GM23338 (cell line): ENCODE measurements around the gene MYD88. TPM values are rescaled to one million over a fixed set of nuclear protein-coding genes. Genes with fewer than 3 reads are reported as not detected.

Experiments
- ATAC-seq: fragments of 200-7000 bp; cut with Tn5 transposase; 3 replicates; pipeline ENCODE4 v1.9.1; 2020
- DNase-seq: peaks from one replicate; pipeline ENCODE4 v3.0.0-alpha.2; 2015; ENCODE audit warnings: low spot score
- H2AFZ ChIP-seq: fragments of 200-600 bp; sonication (generic); 2 replicates; pipeline ENCODE4 v1.8.0; 2016; ENCODE audit warnings: antibody characterized with exemption, mild to moderate bottlenecking, moderate library complexity
- H3F3A ChIP-seq: fragments of 200-600 bp; sonication (generic); replicated peaks from 2 replicates; pipeline ENCODE4 v1.8.0; 2017; ENCODE audit warnings: antibody characterized with exemption, mixed run types, low read depth
- H3K27ac ChIP-seq: fragments of 200-600 bp; sonication (generic); 2 replicates; pipeline ENCODE4 v1.6.1; 2016; ENCODE audit warnings: low read depth
- H3K27me3 ChIP-seq: fragments of 200-600 bp; sonication (generic); 2 replicates; pipeline ENCODE4 v1.8.0; 2016; ENCODE audit warnings: mild to moderate bottlenecking, mixed run types, moderate library complexity; ENCODE audit not compliant: insufficient read depth
- H3K36me3 ChIP-seq: fragments of 200-600 bp; sonication (generic); 2 replicates; pipeline ENCODE4 v1.8.0; 2016; ENCODE audit warnings: mild to moderate bottlenecking; ENCODE audit not compliant: insufficient read depth
- H3K4me1 ChIP-seq: fragments of 200-600 bp; sonication (generic); 2 replicates; pipeline ENCODE4 v1.8.0; 2016; ENCODE audit warnings: mild to moderate bottlenecking, moderate library complexity; ENCODE audit not compliant: insufficient read depth
- H3K4me2 ChIP-seq: fragments of 200-600 bp; sonication (generic); 2 replicates; pipeline ENCODE4 v1.7.1; 2017; ENCODE audit warnings: mixed run types
- H3K4me3 ChIP-seq: fragments of 200-600 bp; sonication (generic); 2 replicates; pipeline ENCODE4 v1.6.1; 2016; ENCODE audit warnings: mixed run types
- H3K79me2 ChIP-seq: fragments of 200-600 bp; sonication (generic); replicated peaks from 2 replicates; pipeline ENCODE4 v1.8.0; 2017; ENCODE audit warnings: mild to moderate bottlenecking; ENCODE audit not compliant: insufficient read depth
- H3K9me2 ChIP-seq: fragments of 200-600 bp; sonication (generic); 2 replicates; pipeline ENCODE4 v1.8.0; 2017; ENCODE audit not compliant: insufficient read depth
- H4K20me1 ChIP-seq: fragments of 200-600 bp; sonication (generic); replicated peaks from 2 replicates; pipeline ENCODE4 v1.8.0; 2017; ENCODE audit warnings: mild to moderate bottlenecking; ENCODE audit not compliant: insufficient read depth
- H3K27ac Mint-ChIP-seq: 2 replicates; pipeline ENCODE4 v1.8.0; 2020; ENCODE audit warnings: inconsistent platforms, mild to moderate bottlenecking, moderate library complexity, mixed read lengths
- H3K27me3 Mint-ChIP-seq: 3 replicates; pipeline ENCODE4 v1.8.0; 2022; ENCODE audit warnings: low read depth, mild to moderate bottlenecking, moderate library complexity, mixed read lengths, inconsistent platforms; ENCODE audit not compliant: insufficient read depth, poor library complexity
- H3K36me3 Mint-ChIP-seq: 3 replicates; pipeline ENCODE4 v1.8.0; 2021; ENCODE audit warnings: low read depth, mild to moderate bottlenecking, inconsistent platforms, moderate library complexity, mixed read lengths
- H3K4me1 Mint-ChIP-seq: 3 replicates; pipeline ENCODE4 v1.8.0; 2020; ENCODE audit warnings: mild to moderate bottlenecking, inconsistent platforms, mixed read lengths
- H3K4me3 Mint-ChIP-seq: 3 replicates; pipeline ENCODE4 v1.8.0; 2021; ENCODE audit warnings: moderate library complexity, mild to moderate bottlenecking, inconsistent platforms, mixed read lengths
- H3K9me3 Mint-ChIP-seq: 3 replicates; pipeline ENCODE4 v1.8.0; 2020; ENCODE audit warnings: moderate library complexity, mild to moderate bottlenecking, inconsistent platforms, mixed read lengths
- CREB1 ChIP-seq: fragments of 250-450 bp; sonication (Bioruptor Pico); IDR thresholded peaks from 2 replicates; pipeline ENCODE4 v1.5.0; 2020; ENCODE audit warnings: low read depth, mild to moderate bottlenecking, moderate library complexity
- CTCF ChIP-seq, 2 experiments: fragments of 200-600 bp in 1 of 2; sonication (generic) in 1 of 2; conservative IDR thresholded peaks; 2 replicates each; pipeline versions ENCODE4 v1.5.1 to v1.6.1; 2016 to 2017; ENCODE audit warnings: antibody characterized with exemption in 2 of 2, low read depth in 2 of 2, mild to moderate bottlenecking in 2 of 2, moderate library complexity in 1 of 2
- ETS1 ChIP-seq: IDR thresholded peaks from 2 replicates; pipeline ENCODE4 v1.6.1; 2016; ENCODE audit warnings: antibody characterized with exemption
- EZH2 ChIP-seq: fragments of 200-600 bp; sonication (generic); IDR thresholded peaks from one replicate; pipeline ENCODE4 v1.8.0; 2017; ENCODE audit warnings: antibody characterized with exemption, mild to moderate bottlenecking, low read depth; ENCODE audit not compliant: unreplicated experiment
- EZH2phosphoT487 ChIP-seq: fragments of 200-600 bp; sonication (generic); IDR thresholded peaks from one replicate; pipeline ENCODE4 v1.8.1; 2018; ENCODE audit warnings: antibody characterized with exemption; ENCODE audit not compliant: unreplicated experiment
- JUNB ChIP-seq: IDR thresholded peaks from one replicate; pipeline ENCODE4 v1.6.1; 2016; ENCODE audit warnings: antibody characterized with exemption; ENCODE audit not compliant: unreplicated experiment
- NANOG ChIP-seq: IDR thresholded peaks from 2 replicates; pipeline ENCODE4 v1.6.1; 2016; ENCODE audit warnings: antibody characterized with exemption, borderline replicate concordance
- POLR2AphosphoS5 ChIP-seq: IDR thresholded peaks from 2 replicates; pipeline ENCODE4 v1.6.1; 2016; ENCODE audit warnings: antibody characterized with exemption, low read depth
- REST ChIP-seq: IDR thresholded peaks from one replicate; pipeline ENCODE4 v1.6.1; 2018; ENCODE audit warnings: antibody characterized with exemption; ENCODE audit not compliant: unreplicated experiment
- STAT1 ChIP-seq: IDR thresholded peaks from one replicate; pipeline ENCODE4 v1.6.1; 2016; ENCODE audit warnings: antibody characterized with exemption; ENCODE audit not compliant: unreplicated experiment
- ZNF114 ChIP-seq: fragments of 250-450 bp; sonication (Bioruptor Pico); IDR thresholded peaks from 2 replicates; pipeline ENCODE4 v1.5.0; 2020; ENCODE audit warnings: mild to moderate bottlenecking, moderate library complexity
- ZNF331 ChIP-seq: fragments of 250-450 bp; sonication (Bioruptor Pico); IDR thresholded peaks from 2 replicates; pipeline ENCODE4 v1.5.0; 2020; ENCODE audit warnings: low read depth, mild to moderate bottlenecking, moderate library complexity
- ZNF462 ChIP-seq: fragments of 250-450 bp; sonication (Bioruptor Pico); IDR thresholded peaks from 2 replicates; pipeline ENCODE4 v1.5.0; 2020; ENCODE audit warnings: mild to moderate bottlenecking, moderate library complexity
- polyA plus RNA-seq: library from polyadenylated mRNA; unstranded; fragments of >200 nt; fragmentation: Nextera tagmentation; extraction: Ambion mirVana; gene quantifications from 2 replicates; pipeline ENCODE4 v1.2.1, GENCODE V29; 2016
- total RNA-seq: library from RNA; depleted of rRNA; stranded (reverse); fragments of >200 nt; shearing (Covaris generic); gene quantifications from 2 replicates; pipeline ENCODE4 v1.2.3, GENCODE V29; 2014

The MYD88 gene
- total and polyA plus RNA-seq, 2 experiments from 2014 or later, result 15.5 to 26.0 TPM

GRCh38 chr3:38147421-38147820 lies 9.0 kb downstream of the MYD88 start:
- Histone ChIP-seq H3K79me2 (no peaks in the 10 kb centered on the region), H3K36me3 (no peaks in the 10 kb centered on the region), H3K4me3 (no peak overlapping the region), H4K20me1 (no peaks in the 10 kb centered on the region), H3K4me2 (no peak overlapping the region), H3K9me2 (peaks cover 10% of the 10 kb centered on the region), H3K27ac (no peak overlapping the region), H3K27me3 (no peaks in the 10 kb centered on the region), H2AFZ (no peak overlapping the region), H3K4me1 (no peaks in the 10 kb centered on the region), H3F3A (no peaks in the 10 kb centered on the region)
- H3K4me1 Mint-ChIP-seq, result no peaks in the 10 kb centered on the region
- no peak overlapping the region for H3K27ac Mint-ChIP-seq
- DNase-seq (no peak), ATAC-seq (no peak)
- H3K27me3 Mint-ChIP-seq, result no peaks in the 10 kb centered on the region
- H3K36me3 Mint-ChIP-seq, result 0 out of 3 replicates have a peak, but pooled peaks cover 2% of the 10 kb centered on the region
- peaks cover 6% of the 10 kb centered on the region; the same call in 1 of the 3 replicates for H3K9me3 Mint-ChIP-seq
- H3K4me3 Mint-ChIP-seq, result no peak overlapping the region
- TF ChIP-seq ETS1 (no peak), NANOG (no peak), STAT1 (no peak), JUNB (no peak), ZNF331 (no peak), CTCF (conservative IDR thresholded peaks at IDR 0.05; ENCODE audit: low read depth in 2 of 2) (no peak), ZNF114 (CRISPR knock-in tag) (no peak), CREB1 (no peak), ZNF462 (CRISPR knock-in tag) (no peak), EZH2 (no peak), POLR2AphosphoS5 (no peak), EZH2phosphoT487 (no peak), REST (no peak)
